GM19395 (cell line): ENCODE measurements around the gene SLC19A2.

Experiments used
- ATAC-seq: cut with Tn5 transposase; IDR thresholded peaks from one replicate; pipeline ENCODE4 v1.9.1; 2021; ENCODE audit warnings: mild to moderate bottlenecking, moderate library complexity; ENCODE audit not compliant: unreplicated experiment

Gene SLC19A2

GRCh38 chr1:169414952-169415351 is 70.8 kb downstream of the SLC19A2 start:
- no peak for ATAC-seq
